Measurements from ENCODE around the gene SMAD7. TPM values are rescaled to one million over a fixed set of nuclear protein-coding genes. Genes with fewer than 3 reads are reported as not detected.

The SMAD7 gene
- total RNA-seq, 2 donors from 2014 or later = 14.9 to 21.7 TPM

DNA sequence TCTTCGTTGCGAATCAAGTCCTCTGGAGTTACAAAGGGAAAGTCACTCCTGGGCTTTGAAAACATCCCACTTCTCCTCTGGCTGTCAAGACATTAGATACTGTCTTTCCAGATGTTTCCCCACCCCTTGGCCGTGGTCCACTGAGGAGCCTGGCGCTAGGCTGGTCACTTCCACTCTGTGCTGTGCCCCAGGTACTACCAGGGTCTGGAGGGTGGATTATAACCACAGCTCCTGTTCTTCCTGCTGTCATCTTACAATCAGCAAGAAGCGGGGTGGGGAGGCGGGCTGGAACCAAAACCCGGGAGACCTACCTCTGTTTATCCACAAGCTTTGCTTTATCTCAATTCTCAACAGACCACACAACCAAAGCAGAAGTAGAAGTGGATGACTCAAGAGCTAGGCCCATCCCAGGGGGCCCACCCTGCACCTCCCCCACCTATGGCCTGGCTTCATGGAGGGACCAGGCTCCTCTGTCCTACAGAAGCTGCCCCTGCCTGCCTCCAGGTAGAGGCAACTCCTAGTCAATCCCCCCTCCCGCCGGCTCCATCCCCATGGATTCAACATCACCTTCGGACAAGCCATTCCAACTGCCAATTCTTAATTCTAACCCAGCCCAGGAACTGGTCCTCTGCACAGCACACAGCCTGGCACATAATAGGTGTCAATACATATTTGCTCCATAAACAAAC is 17.8 kb downstream of the SMAD7 start:
- Mint-ChIP-seq H3K27ac (peak overlapping the region; percentile 93), H3K9me3 (no peaks in the 10 kb centered on the region), H3K4me3 (peak overlapping the region; percentile 89 to 90), H3K27me3 (ENCODE audit: low read depth) (no peaks in the 10 kb centered on the region), H3K4me1 (ENCODE audit: low read depth) (peaks cover 91% of the 10 kb centered on the region), H3K36me3 (ENCODE audit: insufficient read depth in 2 of 2) (peaks cover 0 to 6% of the 10 kb centered on the region in 2 donors)
- no peak for ATAC-seq (replicated peaks in 1 of 2)
- peak in 1 of 2 donors; percentile 32 for DNase-seq

DNA sequence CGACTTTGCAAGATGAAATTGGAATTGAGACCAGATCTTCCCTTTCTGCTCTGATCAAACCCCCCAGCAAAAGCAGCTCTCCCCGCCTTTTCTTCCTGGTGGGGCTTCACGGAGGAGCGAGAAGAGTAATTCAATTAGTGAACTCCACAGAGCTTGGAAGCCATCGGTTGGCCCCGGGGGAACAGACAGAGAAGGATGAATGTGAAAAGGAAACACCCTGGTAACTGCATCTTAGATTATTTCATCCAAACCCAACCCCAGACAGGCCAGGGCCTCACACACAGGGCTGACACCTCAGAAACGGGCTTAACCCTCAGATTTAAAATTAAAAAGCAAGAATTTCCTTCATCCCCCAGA is 18.3 kb downstream of the SMAD7 start:
- H3K4me3 Mint-ChIP-seq = peak overlapping the region; percentile 89 to 90
- no peaks in the 10 kb centered on the region for H3K9me3 Mint-ChIP-seq
- no peaks in the 10 kb centered on the region for H3K27me3 Mint-ChIP-seq (ENCODE audit: low read depth)
- ATAC-seq (replicated peaks in 1 of 2) = peak; percentile 13 to 16
- peaks cover 91% of the 10 kb centered on the region for H3K4me1 Mint-ChIP-seq (ENCODE audit: low read depth)
- DNase-seq = peak in 1 of 2 donors; percentile 33
- H3K36me3 Mint-ChIP-seq (ENCODE audit: insufficient read depth in 2 of 2) = peaks cover 0 to 6% of the 10 kb centered on the region in 2 donors
- peak overlapping the region; percentile 93 for H3K27ac Mint-ChIP-seq

DNA sequence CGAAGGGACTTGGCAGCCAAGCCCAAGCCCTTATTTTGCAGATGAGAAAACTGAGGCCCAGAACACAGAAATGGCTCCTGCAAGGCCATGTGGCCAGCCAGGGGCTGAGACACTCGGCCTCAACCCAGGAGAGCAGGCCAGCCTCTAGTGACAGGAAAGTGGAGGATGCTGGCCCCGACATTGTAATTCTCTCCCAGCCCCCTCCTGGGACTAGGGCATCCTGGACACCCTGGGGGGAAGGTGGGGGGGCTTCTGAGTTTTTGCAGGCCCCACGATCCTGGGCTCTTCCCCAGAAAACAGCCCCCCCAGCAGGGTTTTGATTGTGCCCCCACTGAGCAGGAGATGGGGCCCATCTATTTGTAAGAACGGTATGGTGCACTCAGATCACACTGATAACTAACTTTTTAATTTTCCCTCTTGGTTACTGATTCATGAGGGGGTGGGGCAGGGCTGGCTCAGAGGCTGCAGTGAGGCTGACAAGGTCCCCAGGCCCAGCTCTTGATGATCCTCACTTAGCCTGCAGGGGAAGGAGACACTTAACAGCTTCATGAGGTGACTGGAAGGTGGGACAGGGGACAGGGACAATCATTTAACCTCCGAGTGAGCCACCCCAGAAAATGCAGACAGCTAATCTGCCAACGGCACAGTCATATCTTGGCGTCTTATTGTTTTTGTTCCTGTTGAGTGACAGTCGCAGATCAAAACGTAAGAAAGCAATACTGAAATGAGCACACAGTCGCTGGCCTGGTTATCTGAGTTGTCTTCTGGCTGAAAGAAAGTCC is 18.9 kb downstream of the SMAD7 start:
- DNase-seq (peak; percentile 67 to 70), ATAC-seq (replicated peaks in 1 of 2) (peak; percentile 76 to 84)
- H3K4me3 Mint-ChIP-seq = peak overlapping the region; percentile 89 to 90
- H3K4me1 Mint-ChIP-seq (ENCODE audit: low read depth) = peaks cover 94% of the 10 kb centered on the region
- no peaks in the 10 kb centered on the region for H3K27me3 Mint-ChIP-seq (ENCODE audit: low read depth)
- H3K9me3 Mint-ChIP-seq = no peaks in the 10 kb centered on the region
- peak overlapping the region; percentile 93 for H3K27ac Mint-ChIP-seq
- peaks cover 0 to 6% of the 10 kb centered on the region in 2 donors for H3K36me3 Mint-ChIP-seq (ENCODE audit: insufficient read depth in 2 of 2)

DNA sequence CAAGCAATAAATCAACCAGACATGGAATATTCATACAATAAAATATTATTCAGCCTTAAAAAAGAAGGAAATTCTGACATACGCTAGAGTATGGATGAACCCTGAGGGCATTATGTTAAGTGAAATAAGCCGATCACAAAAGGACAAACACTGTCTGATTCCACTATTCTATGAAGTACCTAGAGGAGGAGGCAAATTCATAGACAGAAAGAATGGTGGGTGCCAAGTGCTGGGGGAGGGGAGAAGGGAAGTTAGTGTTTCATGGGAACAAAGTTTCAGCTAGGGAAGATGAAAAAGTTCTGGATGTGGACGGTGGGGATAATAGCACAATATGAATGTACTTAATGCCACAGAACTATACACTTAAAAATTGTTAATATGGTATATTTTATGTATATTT is 19.8 kb downstream of the SMAD7 start:
- ATAC-seq (replicated peaks in 1 of 2) = no peak
- Mint-ChIP-seq H3K27ac (no peak overlapping the region), H3K9me3 (no peaks in the 10 kb centered on the region), H3K36me3 (ENCODE audit: insufficient read depth in 2 of 2) (peaks cover 0 to 6% of the 10 kb centered on the region in 2 donors), H3K4me1 (ENCODE audit: low read depth) (peaks cover 95% of the 10 kb centered on the region), H3K27me3 (ENCODE audit: low read depth) (no peaks in the 10 kb centered on the region), H3K4me3 (peak overlapping the region; percentile 65 to 89)
- no peak for DNase-seq

DNA sequence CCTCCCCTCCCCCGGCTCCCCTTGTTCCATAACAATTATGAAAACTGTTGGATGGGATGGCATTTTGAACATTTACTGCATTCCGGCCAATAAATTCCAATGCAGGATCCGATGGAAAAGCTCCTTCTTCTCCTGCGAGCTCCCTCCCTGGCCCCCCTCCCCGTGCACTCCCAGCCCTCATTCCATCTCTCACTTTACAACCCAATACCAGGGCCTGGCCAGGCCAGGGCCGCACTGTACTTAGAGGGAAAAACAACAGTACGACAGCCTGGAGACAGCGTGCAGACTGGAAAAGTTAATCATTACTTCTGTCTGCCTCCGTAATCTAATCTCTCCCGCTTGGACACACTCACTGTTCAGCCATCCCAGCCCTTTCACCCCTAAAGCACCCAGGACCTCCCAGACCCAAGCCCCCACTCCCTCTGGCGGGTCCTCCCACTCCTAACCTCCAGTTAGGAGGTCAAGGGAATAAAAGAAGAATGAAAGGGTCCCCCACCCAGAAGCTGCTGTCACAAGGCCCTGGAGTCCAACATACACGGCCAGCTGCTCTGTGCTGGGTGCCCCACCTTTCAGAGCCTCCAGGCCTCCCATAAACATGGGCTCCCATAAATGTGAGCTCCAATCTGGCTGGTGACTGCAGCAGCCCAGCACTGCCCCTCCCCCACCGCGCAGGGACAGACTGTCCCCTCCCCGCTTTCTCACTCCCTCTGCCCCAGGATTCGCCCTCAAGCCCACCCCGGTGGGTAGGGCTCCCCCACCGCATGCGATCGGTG is 20.6 kb downstream of the SMAD7 start:
- no peak for ATAC-seq (replicated peaks in 1 of 2)
- H3K4me3 Mint-ChIP-seq = peak overlapping the region; percentile 83 to 89
- no peak for DNase-seq
- no peaks in the 10 kb centered on the region for H3K27me3 Mint-ChIP-seq (ENCODE audit: low read depth)
- peaks cover 97% of the 10 kb centered on the region for H3K4me1 Mint-ChIP-seq (ENCODE audit: low read depth)
- H3K27ac Mint-ChIP-seq = no peak overlapping the region
- peaks cover 0 to 4% of the 10 kb centered on the region in 2 donors for H3K36me3 Mint-ChIP-seq (ENCODE audit: insufficient read depth in 2 of 2)
- H3K9me3 Mint-ChIP-seq = no peaks in the 10 kb centered on the region

DNA sequence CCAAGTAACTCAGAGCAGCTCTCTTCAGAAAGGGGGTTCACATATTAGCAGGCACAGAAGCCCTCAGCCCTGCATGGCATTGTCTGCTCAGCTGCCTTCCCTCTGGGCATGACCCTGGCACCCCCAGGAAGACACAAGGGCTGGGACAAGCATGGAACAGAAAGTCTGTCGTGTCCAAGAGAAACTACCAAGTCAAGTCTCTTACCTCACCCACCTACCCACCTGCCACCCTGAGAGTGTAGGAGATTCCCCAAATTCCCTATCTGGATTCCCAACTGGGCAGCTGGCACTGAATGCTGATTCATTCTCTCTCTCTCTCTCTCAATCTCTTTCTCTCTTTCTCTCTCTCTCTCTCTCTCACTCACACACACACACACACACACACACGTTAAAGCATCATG is 21.6 kb downstream of the SMAD7 start:
- ATAC-seq (replicated peaks in 1 of 2) (peak in 1 of 2 donors; percentile 10), DNase-seq (no peak)
- no peaks in the 10 kb centered on the region for H3K27me3 Mint-ChIP-seq (ENCODE audit: low read depth)
- H3K4me1 Mint-ChIP-seq (ENCODE audit: low read depth) = peaks cover 97% of the 10 kb centered on the region
- H3K9me3 Mint-ChIP-seq = no peaks in the 10 kb centered on the region
- H3K27ac Mint-ChIP-seq = peak overlapping the region; percentile 82
- peaks cover 0 to 2% of the 10 kb centered on the region in 2 donors for H3K36me3 Mint-ChIP-seq (ENCODE audit: insufficient read depth in 2 of 2)
- H3K4me3 Mint-ChIP-seq = peak overlapping the region; percentile 83 to 94

DNA sequence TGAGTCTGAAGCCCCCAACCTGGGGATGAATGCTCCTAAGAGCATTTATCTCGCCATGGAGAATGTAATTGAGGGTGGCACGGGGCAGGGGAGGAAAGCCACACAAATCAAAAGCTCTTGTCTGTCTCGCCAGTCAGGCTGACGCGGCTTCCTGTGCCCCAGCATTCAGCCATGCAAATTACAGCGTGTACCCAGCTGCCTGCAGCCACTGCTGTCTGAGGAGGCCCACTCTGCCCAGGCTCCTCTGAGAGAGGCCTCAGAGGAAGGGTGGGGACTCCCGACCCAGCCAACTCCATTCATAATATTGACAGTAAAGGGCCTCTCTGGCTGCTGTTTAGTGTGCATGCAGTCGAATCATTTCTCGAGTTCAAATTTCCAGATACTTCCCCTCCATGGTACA is 22.0 kb downstream of the SMAD7 start:
- H3K27me3 Mint-ChIP-seq (ENCODE audit: low read depth) = no peaks in the 10 kb centered on the region
- no peaks in the 10 kb centered on the region for H3K9me3 Mint-ChIP-seq
- H3K4me3 Mint-ChIP-seq = peak overlapping the region; percentile 83 to 94
- peak; percentile 73 to 81 for ATAC-seq (replicated peaks in 1 of 2)
- peaks cover 0 to 2% of the 10 kb centered on the region in 2 donors for H3K36me3 Mint-ChIP-seq (ENCODE audit: insufficient read depth in 2 of 2)
- peaks cover 97% of the 10 kb centered on the region for H3K4me1 Mint-ChIP-seq (ENCODE audit: low read depth)
- DNase-seq = peak; percentile 79 to 80
- peak overlapping the region; percentile 82 for H3K27ac Mint-ChIP-seq

DNA sequence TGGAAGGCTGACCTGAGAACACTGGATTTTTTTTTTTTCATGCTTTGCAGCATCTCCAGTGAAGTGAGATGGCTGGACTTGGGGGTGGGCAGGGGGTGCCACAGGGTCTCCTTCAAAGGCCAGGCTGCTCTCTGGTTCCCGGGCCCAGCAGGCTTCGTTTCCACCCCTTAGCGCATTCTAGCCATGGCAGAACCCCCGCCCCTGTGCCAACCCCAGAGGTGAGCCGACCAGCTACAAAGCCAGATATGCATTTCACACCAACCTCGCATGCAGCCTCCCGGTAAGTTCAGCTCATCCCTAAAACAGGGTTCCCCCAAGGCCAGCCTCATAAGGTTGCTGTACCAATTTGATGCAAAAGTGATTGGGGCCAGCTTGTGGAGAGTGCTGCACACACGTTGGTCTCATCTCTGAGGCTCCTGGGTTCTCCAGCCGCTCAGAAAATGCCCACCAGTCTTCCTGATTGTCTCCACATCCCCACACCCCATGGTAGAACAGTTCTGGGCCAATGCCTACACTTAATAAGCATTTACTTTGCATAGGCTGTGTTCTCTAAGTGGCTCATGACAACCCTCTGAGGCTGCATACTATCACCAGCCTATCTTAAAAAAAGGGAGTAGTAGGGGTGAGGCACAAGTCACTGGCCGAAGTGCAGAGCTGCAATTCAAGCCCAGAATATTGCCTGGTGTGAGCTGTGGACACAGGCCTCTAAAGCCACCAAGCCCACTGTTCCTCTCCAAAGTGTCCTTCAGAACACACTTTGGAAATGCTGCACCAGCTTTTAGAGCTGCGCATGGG is 23.3 kb downstream of the SMAD7 start:
- H3K36me3 Mint-ChIP-seq (ENCODE audit: insufficient read depth in 2 of 2) = peaks cover 0 to 2% of the 10 kb centered on the region in 2 donors
- no peaks in the 10 kb centered on the region for H3K9me3 Mint-ChIP-seq
- H3K4me3 Mint-ChIP-seq = peak overlapping the region; percentile 23 to 83
- no peaks in the 10 kb centered on the region for H3K27me3 Mint-ChIP-seq (ENCODE audit: low read depth)
- no peak for ATAC-seq (replicated peaks in 1 of 2)
- peaks cover 97% of the 10 kb centered on the region for H3K4me1 Mint-ChIP-seq (ENCODE audit: low read depth)
- peak overlapping the region; percentile 21 for H3K27ac Mint-ChIP-seq
- no peak for DNase-seq

DNA sequence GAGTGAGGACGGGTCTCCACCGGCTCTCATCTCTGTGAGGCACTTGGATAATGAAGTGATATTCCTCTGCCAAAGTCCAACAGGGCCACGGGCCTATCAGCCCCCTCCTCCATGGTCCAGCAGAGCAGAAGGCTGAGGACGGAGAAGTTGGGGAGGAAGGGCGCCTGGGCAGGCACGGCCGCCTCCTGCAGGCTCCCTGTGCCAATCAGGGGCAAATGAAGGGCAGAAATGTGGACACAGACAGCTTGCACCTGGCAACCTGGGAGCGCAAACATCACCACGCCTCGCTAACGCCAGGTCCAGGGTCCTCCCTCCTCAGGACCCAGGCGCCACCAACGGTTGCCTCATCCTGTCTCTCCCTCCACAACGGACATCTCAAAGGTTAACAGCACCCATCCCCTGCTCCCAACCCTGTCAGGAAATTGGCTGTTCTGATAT is 24.3 kb downstream of the SMAD7 start:
- no peak for ATAC-seq (replicated peaks in 1 of 2)
- H3K4me3 Mint-ChIP-seq = no peak overlapping the region

DNA sequence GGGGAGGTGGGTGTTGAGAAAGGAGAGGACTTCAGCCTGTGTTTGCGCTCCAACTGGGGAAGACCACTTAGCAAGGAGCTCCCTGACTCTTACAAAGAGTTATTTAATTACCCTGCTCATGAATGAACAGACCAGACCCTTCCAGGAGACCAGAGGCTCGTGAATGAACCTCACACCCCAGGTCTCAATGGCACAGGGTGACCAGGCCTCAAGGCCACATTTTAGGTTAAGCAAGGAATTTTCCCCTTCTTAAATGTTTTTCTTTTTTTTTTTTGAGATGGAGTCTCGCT is 25.3 kb downstream of the SMAD7 start:
- H3K27ac Mint-ChIP-seq = peak overlapping the region; percentile 98
- no peaks in the 10 kb centered on the region for H3K27me3 Mint-ChIP-seq (ENCODE audit: low read depth)
- H3K36me3 Mint-ChIP-seq (ENCODE audit: insufficient read depth in 2 of 2) = peaks cover 0 to 2% of the 10 kb centered on the region in 2 donors
- peak overlapping the region; percentile 68 to 86 for H3K4me3 Mint-ChIP-seq
- no peak for ATAC-seq (replicated peaks in 1 of 2)
- DNase-seq = no peak
- H3K4me1 Mint-ChIP-seq (ENCODE audit: low read depth) = peaks cover 85% of the 10 kb centered on the region
- H3K9me3 Mint-ChIP-seq = no peaks in the 10 kb centered on the region

More for the DNA sequence above, 24.3 kb downstream of the SMAD7 start:
- peaks cover 89% of the 10 kb centered on the region for H3K4me1 Mint-ChIP-seq (ENCODE audit: low read depth)
- H3K9me3 Mint-ChIP-seq = no peaks in the 10 kb centered on the region
- no peaks in the 10 kb centered on the region for H3K27me3 Mint-ChIP-seq (ENCODE audit: low read depth)
- H3K36me3 Mint-ChIP-seq (ENCODE audit: insufficient read depth in 2 of 2) = peaks cover 0 to 2% of the 10 kb centered on the region in 2 donors
- H3K27ac Mint-ChIP-seq = peak overlapping the region; percentile 21
- no peak for DNase-seq

DNA sequence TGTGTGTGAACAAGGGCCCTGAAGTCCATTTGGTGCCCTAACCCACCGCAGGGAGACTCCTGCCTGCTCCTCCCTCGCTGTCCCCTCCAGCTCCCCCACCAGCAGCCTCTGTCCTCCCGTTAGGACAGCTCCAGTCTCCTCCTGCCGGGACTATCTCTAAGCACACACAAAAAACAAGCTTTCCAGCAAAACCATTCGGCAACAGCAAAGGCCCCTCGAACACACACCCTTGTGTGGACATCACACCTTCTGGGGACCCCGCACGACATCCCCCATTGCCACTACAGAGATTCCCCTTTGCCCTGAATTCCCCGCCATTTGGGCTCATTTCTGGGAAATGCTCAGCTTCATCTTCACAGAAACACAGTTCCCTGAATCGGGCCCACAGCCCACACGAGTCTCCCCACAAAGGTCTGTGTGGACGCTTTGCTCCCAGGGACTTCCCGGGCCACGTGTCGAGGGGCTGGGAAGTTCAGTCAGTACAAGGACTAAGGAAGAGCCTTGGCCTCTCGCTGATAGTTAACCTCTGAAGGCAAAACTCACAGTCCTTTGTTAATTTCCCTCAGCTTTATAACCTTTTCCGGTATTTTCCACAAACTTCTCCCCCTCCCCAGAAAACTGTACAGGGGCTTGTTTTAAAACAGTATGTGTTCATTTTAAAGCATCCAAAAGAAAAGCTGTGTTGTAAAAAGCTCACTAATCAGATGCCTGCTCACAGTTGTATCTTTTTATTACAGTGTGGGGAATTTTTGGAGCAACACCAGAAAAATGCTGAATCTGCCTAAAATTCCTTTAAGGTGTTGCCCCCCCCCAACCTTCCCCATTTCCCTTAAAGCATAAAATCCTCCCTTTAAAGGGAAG is 25.9 kb downstream of the SMAD7 start:
- Mint-ChIP-seq H3K4me1 (ENCODE audit: low read depth) (peaks cover 83% of the 10 kb centered on the region), H3K36me3 (ENCODE audit: insufficient read depth in 2 of 2) (peaks cover 2% of the 10 kb centered on the region in 2 donors), H3K9me3 (no peaks in the 10 kb centered on the region), H3K27me3 (ENCODE audit: low read depth) (no peaks in the 10 kb centered on the region), H3K4me3 (peak overlapping the region; percentile 68 to 86), H3K27ac (peak overlapping the region; percentile 98)
- no peak for ATAC-seq (replicated peaks in 1 of 2)
- DNase-seq = peak in 1 of 2 donors; percentile 29
